SU-DHL-6 (cell line): Measurements from ENCODE around the gene ZNF554.
"Not testable (repeated sequence)": the region's sequence is repeated elsewhere in the genome, so short reads cannot be mapped to it uniquely, and the experiment has no call there.

Source experiments
- H2AFZ ChIP-seq: fragments of 200-600 bp; sonication (generic); 2 replicates; pipeline ENCODE4 v1.6.1; 2014; ENCODE audit warnings: low read depth, mild to moderate bottlenecking, moderate library complexity, mixed read lengths, antibody characterized with exemption, low read length; ENCODE audit not compliant: severe bottlenecking
- H3F3A ChIP-seq: fragments of 200-600 bp; shearing (Covaris generic); 2 replicates; pipeline ENCODE4 v1.6.0; 2016; ENCODE audit warnings: antibody characterized with exemption, mild to moderate bottlenecking; ENCODE audit not compliant: insufficient read depth
- H3K27ac ChIP-seq: fragments of 200-600 bp; sonication (generic); 2 replicates; pipeline ENCODE4 v1.5.1; 2016; ENCODE audit warnings: low read depth, mild to moderate bottlenecking, low read length, moderate library complexity, mixed read lengths
- H3K27me3 ChIP-seq: fragments of 200-600 bp; sonication (generic), shearing (Covaris generic); 2 replicates; pipeline ENCODE4 v1.6.0; 2014; ENCODE audit warnings: mild to moderate bottlenecking, low read length
- H3K36me3 ChIP-seq: fragments of 200-600 bp; sonication (generic); 2 replicates; pipeline ENCODE4 v1.6.1; 2014; ENCODE audit warnings: mild to moderate bottlenecking, low read length, mixed read lengths
- H3K4me2 ChIP-seq: fragments of 300-600, 200-600 bp; shearing (Covaris generic), sonication (generic); 2 replicates; pipeline ENCODE4 v1.6.0; 2014; ENCODE audit warnings: low read length, low read depth, mild to moderate bottlenecking; ENCODE audit not compliant: poor library complexity, severe bottlenecking
- H3K4me3 ChIP-seq: fragments of 200-600 bp; sonication (generic); 2 replicates; pipeline ENCODE4 v1.5.1; 2014; ENCODE audit warnings: antibody characterized with exemption, low read length, mild to moderate bottlenecking, mixed read lengths; ENCODE audit not compliant: insufficient read depth, poor library complexity, severe bottlenecking
- H3K79me2 ChIP-seq: fragments of 200-600 bp; sonication (generic); 2 replicates; pipeline ENCODE4 v1.6.1; 2014; ENCODE audit warnings: mild to moderate bottlenecking, low read length, moderate library complexity; ENCODE audit not compliant: insufficient read depth
- H3K9ac ChIP-seq: fragments of 200-600 bp; sonication (generic); 2 replicates; pipeline ENCODE4 v1.7.0; 2014; ENCODE audit warnings: mild to moderate bottlenecking, low read length
- H3K9me2 ChIP-seq: fragments of 200-600 bp; sonication (generic); replicated peaks from 2 replicates; pipeline ENCODE4 v1.6.1; 2014; ENCODE audit warnings: low read length; ENCODE audit not compliant: insufficient read depth
- H3K9me3 ChIP-seq: fragments of 200-600 bp; sonication (generic); 2 replicates; pipeline ENCODE4 v1.6.1; 2014; ENCODE audit warnings: low read length, mixed read lengths; ENCODE audit not compliant: insufficient read depth
- H4K20me1 ChIP-seq: fragments of 200-600 bp; sonication (generic); 2 replicates; pipeline ENCODE4 v1.6.1; 2014; ENCODE audit warnings: low read depth, mild to moderate bottlenecking, antibody characterized with exemption, low read length, moderate library complexity, mixed read lengths
- CTCF ChIP-seq: fragments of 200-600 bp; sonication (generic); IDR thresholded peaks from one replicate; pipeline ENCODE4 v1.5.1; 2017; ENCODE audit warnings: antibody characterized with exemption, mild to moderate bottlenecking, low read length, moderate library complexity; ENCODE audit not compliant: insufficient read depth, poor library complexity, severe bottlenecking
- EZH2phosphoT487 ChIP-seq: fragments of 200-600 bp; sonication (generic), shearing (Covaris generic); conservative IDR thresholded peaks from 2 replicates; pipeline ENCODE4 v1.6.1; 2018; ENCODE audit warnings: mild to moderate bottlenecking, antibody characterized with exemption, low read length, moderate library complexity, mixed read lengths

Gene ZNF554

GRCh38 chr19:2790557-2791271, 29.0 kb upstream of the ZNF554 start:
- H3K9me3 ChIP-seq = no peaks in the 10 kb centered on the region
- no peak overlapping the region for H3K27ac ChIP-seq
- no peaks in the 10 kb centered on the region for H3K9me2 ChIP-seq
- H3K9ac ChIP-seq = no peak overlapping the region
- H2AFZ ChIP-seq = no peak overlapping the region
- H3K4me3 ChIP-seq = no peak overlapping the region
- H3K79me2 ChIP-seq = peaks cover 46% of the 10 kb centered on the region
- no peaks in the 10 kb centered on the region for H4K20me1 ChIP-seq
- H3F3A ChIP-seq = no peaks in the 10 kb centered on the region
- no peaks in the 10 kb centered on the region for H3K27me3 ChIP-seq
- H3K4me2 ChIP-seq = no peak overlapping the region
- H3K36me3 ChIP-seq = no peaks in the 10 kb centered on the region
- TF ChIP-seq EZH2phosphoT487 = no peak
- no peak for TF ChIP-seq CTCF

DNA sequence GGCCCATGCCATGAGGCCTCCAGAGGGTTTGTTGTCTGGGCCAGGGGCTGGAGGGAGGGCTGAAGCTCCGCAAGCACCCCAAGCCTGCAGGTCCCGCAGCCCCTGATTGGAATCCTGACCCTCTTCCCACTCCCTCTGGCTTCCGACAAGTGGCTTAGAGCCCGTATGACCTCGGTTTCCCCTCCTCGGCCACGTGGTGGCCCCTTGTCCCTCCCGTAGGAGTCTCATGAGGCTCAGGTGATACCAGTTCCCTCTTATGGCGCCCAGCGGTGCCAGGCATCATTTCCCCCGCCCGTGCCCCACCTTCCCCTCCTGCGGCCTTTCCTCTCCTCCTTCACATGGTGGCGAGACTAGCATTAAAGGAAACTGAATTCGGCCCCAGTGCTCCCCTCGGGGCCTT, 28.2 kb upstream of the ZNF554 start:
- Histone ChIP-seq H3K9me3 (no peaks in the 10 kb centered on the region), H3K79me2 (peaks cover 39% of the 10 kb centered on the region), H3K27me3 (no peaks in the 10 kb centered on the region), H4K20me1 (no peaks in the 10 kb centered on the region), H2AFZ (no peak overlapping the region), H3K36me3 (no peaks in the 10 kb centered on the region), H3F3A (no peaks in the 10 kb centered on the region), H3K4me3 (no peak overlapping the region), H3K9ac (no peak overlapping the region), H3K27ac (no peak overlapping the region), H3K4me2 (no peak overlapping the region), H3K9me2 (no peaks in the 10 kb centered on the region)
- TF ChIP-seq CTCF (no peak), EZH2phosphoT487 (no peak)

- Histone ChIP-seq H3K4me3 (no peak overlapping the region), H3K27me3 (no peaks in the 10 kb centered on the region), H3K36me3 (no peaks in the 10 kb centered on the region), H3K9me2 (no peaks in the 10 kb centered on the region), H3K9me3 (no peaks in the 10 kb centered on the region), H4K20me1 (no peaks in the 10 kb centered on the region), H2AFZ (no peak overlapping the region), H3F3A (no peaks in the 10 kb centered on the region), H3K4me2 (no peak overlapping the region), H3K79me2 (peaks cover 35% of the 10 kb centered on the region), H3K27ac (no peak overlapping the region), H3K9ac (no peak overlapping the region)
- TF ChIP-seq EZH2phosphoT487 = no peak
- TF ChIP-seq CTCF = no peak
These were observed 27.8 kb upstream of the ZNF554 start for GRCh38 chr19:2791876-2792275.

DNA sequence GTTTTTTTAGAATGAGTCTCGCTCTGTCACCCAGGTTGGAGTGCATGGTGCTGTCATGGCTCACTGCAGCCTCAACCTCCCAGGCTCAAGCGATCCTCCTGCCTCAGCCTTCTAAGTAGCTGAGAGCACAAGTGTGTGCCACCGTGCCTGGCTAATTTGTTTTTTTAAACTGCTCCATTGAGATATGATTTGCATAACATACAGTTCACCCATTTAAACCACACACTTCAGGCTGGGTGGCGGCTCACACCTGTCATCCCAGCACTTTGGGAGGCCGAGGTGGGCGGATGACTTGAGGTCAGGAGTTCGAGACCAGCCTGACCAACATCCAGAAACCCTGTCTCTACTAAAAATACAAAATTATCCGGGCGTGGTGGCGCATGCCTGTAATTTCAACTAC, 27.0 kb upstream of the ZNF554 start:
- not testable (repeated sequence) for H2AFZ ChIP-seq, H3K9me3 ChIP-seq, H3K9ac ChIP-seq, H3K36me3 ChIP-seq, H3K9me2 ChIP-seq, H3K27ac ChIP-seq, H4K20me1 ChIP-seq, H3K4me3 ChIP-seq, H3K4me2 ChIP-seq, H3F3A ChIP-seq, H3K27me3 ChIP-seq
- peaks cover 27% of the 10 kb centered on the region for H3K79me2 ChIP-seq
